Psoas muscle (tissue), 8 donors: ENCODE data around the gene POGLUT2. TPM values are rescaled to one million over a fixed set of nuclear protein-coding genes. Genes with fewer than 3 reads are reported as not detected.
A peak's percentile ranks its signal among the peaks of the same experiment; 100 is the strongest.

ENCODE experiments used
- ATAC-seq, 4 donors: fragments of 200-7000 bp; cut with Tn5 transposase; one replicate each; pipeline ENCODE4 v1.9.1; 2020; ENCODE audit warnings: moderate library complexity in 3 of 4, mild to moderate bottlenecking in 2 of 4
- DNase-seq, 2 donors: peaks; one replicate each; pipeline ENCODE4 v3.0.0-alpha.2; 2020
- H3K27ac ChIP-seq: fragments of 200-600 bp; one replicate; pipeline ENCODE4 v1.8.0; 2022
- H3K27me3 ChIP-seq, 3 donors: fragments of 200-600 bp in 1 of 3; one replicate each; pipeline versions ENCODE4 v1.6.1 to v1.8.0; 2013 to 2022; ENCODE audit warnings: low read length in 2 of 3, mild to moderate bottlenecking in 2 of 3, moderate library complexity in 1 of 3; ENCODE audit not compliant: insufficient read depth in 3 of 3
- H3K36me3 ChIP-seq, 2 donors: fragments of 200-600 bp in 1 of 2; one replicate each; pipeline versions ENCODE4 v1.6.1 to v1.8.0; 2013 to 2022; ENCODE audit warnings: low read depth in 1 of 2, mild to moderate bottlenecking in 1 of 2, moderate library complexity in 1 of 2; ENCODE audit not compliant: insufficient read depth in 1 of 2
- H3K4me1 ChIP-seq: fragments of 200-600 bp; one replicate; pipeline ENCODE4 v1.8.0; 2022
- H3K4me3 ChIP-seq: fragments of 200-600 bp; one replicate; pipeline ENCODE4 v1.8.0; 2022; ENCODE audit warnings: mild to moderate bottlenecking
- H3K9me3 ChIP-seq: fragments of 200-600 bp; one replicate; pipeline ENCODE4 v1.8.0; 2022
- CTCF ChIP-seq: fragments of 200-600 bp; IDR thresholded peaks from one replicate; pipeline ENCODE4 v1.8.0; 2022; ENCODE audit warnings: antibody characterized with exemption
- WGBS, 3 donors: extraction: QIAGEN DNeasy Blood & Tissue Kit; methylation state at CpG; one replicate each; pipeline versions ENCODE4 v1.1.6 to v1.1.7; 2013; 5-methylcytosine and 5-hydroxymethylcytosine counted together
- intact Hi-C, 2 donors: fragments of 100-400 bp; cut with DNase I; formaldehyde crosslinking; loops; one replicate each; pipeline versions ENCODE4 v1.11.0 to v1.14.2; 2022
- polyA plus RNA-seq, 3 donors: library from polyadenylated mRNA; stranded (reverse); fragments of 200-250 nt; gene quantifications; one replicate each; pipeline ENCODE4 v1.2.3, GENCODE V29; 2013
- total RNA-seq, 4 donors: library from RNA; stranded (reverse); fragmentation: NEBNext Ultra II Directional in 2 of 4; extraction: Animal tissue kit (Norgen Biotek cat#: 25700) in 2 of 4; gene quantifications; one replicate each; pipeline versions ENCODE4 v1.2.1 to v1.2.4, GENCODE V29; 2021 to 2023
- donor health status: healthy with polysubstance abuse.
- donor health status: DM: no; HTN: no; CAD: no; lungs with moderate emphysema.
- donor health status: Bipolar disorder and iron deficiency.
- donor health status: healthy.
- donor health status: DM: yes; HTN: yes; CAD: no.
- donor health status: DM: no; HTN: no; CAD: no.
- donor health status: DM: no; HTN: no; CAD: no.
- donor health status: DM: yes; HTN: yes; CAD: no.

The POGLUT2 gene
- total and polyA plus RNA-seq, 7 donors: 0.69 to 1.9 (median 0.96) TPM

GRCh38 chr13:102800145-102801041 is 1.6 kb upstream of the POGLUT2 start:
- intact Hi-C loops: loop anchor here (5.0 kb wide), 3 partner anchors 42 to 203 kb away; partner anchors contain the start of genes ERCC5 (in 1 of the 2) and TPP2 (in 1 of the 2)
- DNase-seq (peak; percentile 89 to 93), ATAC-seq (peak; percentile 82 to 87 (median 85))
- Histone ChIP-seq H3K9me3 (no peaks in the 10 kb centered on the region), H3K27ac (peak overlapping the region; percentile 96), H3K4me3 (peak overlapping the region; percentile 90), H3K27me3 (no peaks in the 10 kb centered on the region), H3K4me1 (peaks cover 30% of the 10 kb centered on the region), H3K36me3 (peaks cover 0 to 2% of the 10 kb centered on the region in 2 donors)
- WGBS, 3 donors: 1 to 2% (median 2%) methylated on average over 73 to 81 of the region's 81 CpGs
- TF ChIP-seq CTCF: peak; percentile 79

- intact Hi-C loops: loop anchor here (1.0 to 5.0 kb wide), 4 partner anchors 26 to 202 kb away; partner anchors contain the start of genes ERCC5 (in 1 of the 2), TEX30 (in 1 of the 2) and TPP2 (in 1 of the 2)
- peak overlapping the region; percentile 90 for H3K4me3 ChIP-seq
- TF ChIP-seq CTCF: no peak
- no peaks in the 10 kb centered on the region for H3K36me3 ChIP-seq
- peak overlapping the region; percentile 96 for H3K27ac ChIP-seq
- no peaks in the 10 kb centered on the region for H3K9me3 ChIP-seq
- H3K27me3 ChIP-seq: no peaks in the 10 kb centered on the region
- peak; percentile 28 to 43 (median 38) for ATAC-seq
- peaks cover 30% of the 10 kb centered on the region for H3K4me1 ChIP-seq
- peak in 1 of 2 donors; percentile 57 for DNase-seq
- WGBS, 3 donors: 0 to 1% (median 1%) methylated on average over 63 to 69 of the region's 69 CpGs
Measured at GRCh38 chr13:102799426-102800144, 809 bp upstream of the POGLUT2 start.

GRCh38 chr13:102793611-102794355 is 5.0 kb downstream of the POGLUT2 start:
- Histone ChIP-seq H3K27ac (no peak overlapping the region), H3K4me3 (no peak overlapping the region), H3K9me3 (no peaks in the 10 kb centered on the region), H3K4me1 (peaks cover 6% of the 10 kb centered on the region), H3K36me3 (peaks cover 0 to 25% of the 10 kb centered on the region in 2 donors), H3K27me3 (no peaks in the 10 kb centered on the region)
- intact Hi-C loops: no loop called here
- DNase-seq (no peak), ATAC-seq (no peak)
- TF ChIP-seq CTCF: no peak
- 83 to 86% (median 85%) methylated on average over 9 of the region's 9 CpGs for WGBS, 3 donors

GRCh38 chr13:102792396-102792795 is 6.4 kb downstream of the POGLUT2 start:
- no peaks in the 10 kb centered on the region for H3K27me3 ChIP-seq
- H3K36me3 ChIP-seq: peaks cover 0 to 38% of the 10 kb centered on the region in 2 donors
- H3K4me1 ChIP-seq: no peaks in the 10 kb centered on the region
- H3K9me3 ChIP-seq: no peaks in the 10 kb centered on the region
- DNase-seq: no peak
- H3K27ac ChIP-seq: no peak overlapping the region
- 57 to 79% (median 61%) methylated on average over 1 of the region's 1 CpG for WGBS, 3 donors
- H3K4me3 ChIP-seq: no peak overlapping the region
- intact Hi-C loops: no loop called here
- TF ChIP-seq CTCF: no peak
- ATAC-seq: no peak
